ENCODE results near the gene YES1. TPM values are rescaled to one million over a fixed set of nuclear protein-coding genes. Genes with fewer than 3 reads are reported as not detected.

YES1 gene
- total and polyA plus RNA-seq, 4 donors: 12.5 to 57.6 (median 21.9) TPM

GRCh38 chr18:710418-711300 lies 101.4 kb downstream of the YES1 start:
- peaks cover 0 to 13% (median 4%) of the 10 kb centered on the region in 4 donors for H3K4me1 ChIP-seq (ENCODE audit: control insufficient read depth in 4 of 4, insufficient read depth in 4 of 4, low read length in 3 of 4)
- no peak for TF ChIP-seq JUND (IDR thresholded peaks at IDR 0.05)
- no peak for TF ChIP-seq EGR1 (IDR thresholded peaks at IDR 0.05; ENCODE audit: low read depth in 2 of 2)
- no peak for TF ChIP-seq YY1 (IDR thresholded peaks at IDR 0.05)
- TF ChIP-seq HNF4A (conservative IDR thresholded peaks at IDR 0.05): no peak
- TF ChIP-seq GABPA (IDR thresholded peaks at IDR 0.05 in 1 of 2, conservative IDR thresholded peaks at IDR 0.05 in 1 of 2): no peak
- TF ChIP-seq MAX (IDR thresholded peaks at IDR 0.05): no peak
- TF ChIP-seq ATF3 (IDR thresholded peaks at IDR 0.05): no peak
- TF ChIP-seq, protein P1, sequence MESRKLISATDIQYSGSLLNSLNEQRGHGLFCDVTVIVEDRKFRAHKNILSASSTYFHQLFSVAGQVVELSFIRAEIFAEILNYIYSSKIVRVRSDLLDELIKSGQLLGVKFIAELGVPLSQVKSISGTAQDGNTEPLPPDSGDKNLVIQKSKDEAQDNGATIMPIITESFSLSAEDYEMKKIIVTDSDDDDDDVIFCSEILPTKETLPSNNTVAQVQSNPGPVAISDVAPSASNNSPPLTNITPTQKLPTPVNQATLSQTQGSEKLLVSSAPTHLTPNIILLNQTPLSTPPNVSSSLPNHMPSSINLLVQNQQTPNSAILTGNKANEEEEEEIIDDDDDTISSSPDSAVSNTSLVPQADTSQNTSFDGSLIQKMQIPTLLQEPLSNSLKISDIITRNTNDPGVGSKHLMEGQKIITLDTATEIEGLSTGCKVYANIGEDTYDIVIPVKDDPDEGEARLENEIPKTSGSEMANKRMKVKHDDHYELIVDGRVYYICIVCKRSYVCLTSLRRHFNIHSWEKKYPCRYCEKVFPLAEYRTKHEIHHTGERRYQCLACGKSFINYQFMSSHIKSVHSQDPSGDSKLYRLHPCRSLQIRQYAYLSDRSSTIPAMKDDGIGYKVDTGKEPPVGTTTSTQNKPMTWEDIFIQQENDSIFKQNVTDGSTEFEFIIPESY (IDR thresholded peaks at IDR 0.05): no peak
- TF ChIP-seq NR2F2 (IDR thresholded peaks at IDR 0.05): no peak
- TF ChIP-seq RAD21 (IDR thresholded peaks at IDR 0.05): no peak
- TF ChIP-seq CTCF (IDR thresholded peaks at IDR 0.05; ENCODE audit: low read depth, low read length, missing input control): no peak
- TF ChIP-seq SP1 (IDR thresholded peaks at IDR 0.05): no peak
- TF ChIP-seq REST (IDR thresholded peaks at IDR 0.05): no peak
- TF ChIP-seq RXRA (IDR thresholded peaks at IDR 0.05): no peak
- H3K36me3 ChIP-seq (ENCODE audit: control insufficient read depth in 4 of 4, insufficient read depth in 3 of 4, low read depth in 1 of 4, low read length in 3 of 4): peaks cover 4 to 9% (median 5%) of the 10 kb centered on the region in 4 donors
- WGBS: 75% methylated on average over 3 of the region's 3 CpGs
- no peaks in the 10 kb centered on the region for H3K9me3 ChIP-seq (ENCODE audit: control insufficient read depth in 4 of 4, low read length in 3 of 4)
- peak overlapping the region in 1 of 2 donors; percentile 99 for H3K27ac ChIP-seq (ENCODE audit: low read depth in 1 of 2, low read length in 2 of 2)
- no peak overlapping the region for H3K4me3 ChIP-seq (ENCODE audit: low read depth in 1 of 3, low read length in 3 of 3)
- no peak overlapping the region for H3K9ac ChIP-seq (ENCODE audit: low read depth in 1 of 2, low read length in 2 of 2)
- DNase-seq (ENCODE audit: low spot score): no peak
- no peaks in the 10 kb centered on the region for H3K27me3 ChIP-seq (ENCODE audit: control insufficient read depth in 4 of 4, insufficient read depth in 4 of 4, low read length in 3 of 4)

All from liver (tissue), 9 donors.